CD4-positive, alpha-beta T cell treated with Interleukin-4 for 4 hours (primary cell): ENCODE data around the gene UNC13A.
"Not testable (repeated sequence)": the region's sequence is repeated elsewhere in the genome, so short reads cannot be mapped to it uniquely, and the experiment has no call there.

Experiments
- DNase-seq: peaks from one replicate; pipeline ENCODE4 v3.0.0-alpha.2; 2020

UNC13A gene

DNA sequence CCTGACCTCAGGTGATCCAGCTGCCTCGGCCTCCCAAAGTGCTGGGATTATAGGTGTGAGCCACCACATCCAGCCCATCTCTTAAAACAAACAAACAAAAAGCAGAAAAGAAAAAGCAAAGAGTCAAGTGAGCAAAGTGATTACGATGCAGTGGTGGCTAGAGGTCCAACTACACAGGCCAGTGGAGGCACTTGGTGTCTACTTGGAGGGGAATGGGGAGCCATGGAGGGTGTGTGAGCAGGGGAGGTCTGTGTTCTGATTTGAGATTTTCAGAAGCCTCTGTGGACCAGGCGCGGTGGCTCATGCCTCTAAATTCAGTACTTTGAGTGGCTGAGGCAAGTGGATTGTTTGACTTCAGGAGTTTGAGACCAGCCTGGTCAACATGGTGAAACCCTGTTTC, 126.1 kb downstream of the UNC13A start:
- no peak for DNase-seq

DNA sequence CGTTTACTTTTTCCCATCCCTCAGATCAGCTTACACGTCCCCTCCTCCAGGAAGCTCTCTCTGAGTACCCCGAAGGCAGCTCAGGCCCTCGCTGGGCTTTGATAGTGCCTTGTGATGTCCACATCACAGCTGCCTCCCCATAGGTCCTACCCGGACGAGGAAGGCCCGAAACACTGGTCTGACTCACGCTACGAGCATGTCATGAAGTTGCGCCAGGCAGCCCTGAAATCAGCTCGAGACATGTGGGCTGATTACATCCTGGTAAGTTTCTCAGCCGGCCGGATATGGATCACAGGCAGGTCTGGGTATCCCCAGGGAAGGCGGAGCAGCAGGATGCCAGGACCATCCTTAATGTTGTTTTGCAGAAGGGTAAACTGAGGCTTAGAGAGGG, 128.0 kb downstream of the UNC13A start:
- DNase-seq, result no peak

DNA sequence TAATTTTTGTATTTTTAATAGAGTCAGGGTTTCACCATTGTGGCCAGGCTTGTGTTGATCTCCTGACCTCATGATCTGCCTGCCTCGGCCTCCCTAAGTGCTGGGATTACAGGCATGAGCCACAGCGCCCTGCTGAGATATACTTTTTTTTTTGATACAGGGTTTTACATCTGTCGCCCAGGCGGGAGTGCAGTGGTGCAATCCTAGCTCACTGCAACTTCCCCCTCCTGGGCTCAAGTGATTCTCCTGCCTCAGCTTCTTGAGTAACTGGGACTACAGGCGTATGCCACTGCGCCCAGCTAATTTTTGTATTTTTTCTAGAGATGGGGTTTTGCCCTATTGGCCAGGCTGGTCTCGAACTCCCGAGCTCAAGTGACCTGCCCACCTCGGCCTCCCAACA, 130.7 kb downstream of the UNC13A start:
- no peak for DNase-seq

DNA sequence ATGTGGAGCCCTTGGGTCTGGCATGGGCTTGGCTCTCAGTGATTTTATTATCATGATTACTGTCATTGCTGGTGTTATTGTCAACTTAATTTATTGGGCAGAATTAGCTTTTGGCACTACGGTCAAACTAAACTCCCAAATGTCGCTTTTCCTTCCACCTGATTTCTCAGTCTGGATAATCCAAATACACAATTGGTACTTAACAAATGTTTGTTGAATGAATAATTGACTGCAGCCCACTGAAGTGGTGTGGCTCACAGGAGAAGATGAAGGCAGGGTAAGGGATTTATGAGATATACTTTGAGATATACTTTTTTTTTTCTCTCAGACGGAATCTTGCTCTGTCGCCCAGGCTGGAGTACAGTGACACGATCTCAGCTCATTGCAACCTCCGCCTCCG, 131.2 kb downstream of the UNC13A start:
- DNase-seq, result no peak

DNA sequence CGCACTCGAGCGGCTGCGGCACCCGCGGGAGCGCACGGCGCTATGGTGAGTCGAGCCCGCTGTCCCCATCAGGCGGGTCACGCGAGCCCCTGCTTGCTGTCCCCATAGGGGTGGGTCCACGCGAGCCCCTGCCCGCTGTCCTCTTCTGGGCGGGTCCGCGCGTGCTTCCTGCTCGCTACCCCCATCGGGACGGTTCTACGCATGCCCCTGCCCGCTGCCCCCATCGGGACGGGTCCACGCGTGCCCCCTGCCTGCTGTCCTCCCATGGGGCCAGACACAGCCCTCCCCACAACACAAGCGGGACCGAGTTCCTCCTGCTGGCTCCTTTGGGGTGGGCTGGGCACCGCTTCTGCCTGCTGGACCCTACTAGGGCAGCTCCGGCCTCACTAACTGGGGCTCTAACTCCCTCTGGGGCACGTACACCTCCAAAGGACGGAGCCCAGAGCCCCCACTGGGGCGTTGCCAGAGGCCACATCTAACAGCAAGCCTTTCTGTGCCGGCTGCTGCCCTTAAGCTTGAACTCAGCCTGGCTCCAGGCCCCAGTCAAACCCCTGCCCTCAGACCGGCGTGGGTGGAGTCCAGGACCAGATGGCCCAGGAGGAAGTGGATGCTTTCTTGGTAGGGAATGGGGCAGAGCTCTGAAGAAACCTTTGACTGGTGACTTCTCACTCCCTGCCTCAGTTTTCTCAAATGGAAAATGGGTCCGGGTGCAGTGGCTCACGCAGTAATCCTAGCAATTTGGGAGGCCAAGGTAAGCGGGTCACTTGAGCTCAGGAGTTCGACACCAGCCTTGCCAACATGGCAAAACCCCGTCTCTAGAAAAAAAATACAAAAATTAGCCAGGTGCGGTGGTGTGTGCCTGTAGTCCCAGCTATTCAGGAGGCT, 132.0 kb downstream of the UNC13A start:
- DNase-seq, result peak; percentile 8

DNA sequence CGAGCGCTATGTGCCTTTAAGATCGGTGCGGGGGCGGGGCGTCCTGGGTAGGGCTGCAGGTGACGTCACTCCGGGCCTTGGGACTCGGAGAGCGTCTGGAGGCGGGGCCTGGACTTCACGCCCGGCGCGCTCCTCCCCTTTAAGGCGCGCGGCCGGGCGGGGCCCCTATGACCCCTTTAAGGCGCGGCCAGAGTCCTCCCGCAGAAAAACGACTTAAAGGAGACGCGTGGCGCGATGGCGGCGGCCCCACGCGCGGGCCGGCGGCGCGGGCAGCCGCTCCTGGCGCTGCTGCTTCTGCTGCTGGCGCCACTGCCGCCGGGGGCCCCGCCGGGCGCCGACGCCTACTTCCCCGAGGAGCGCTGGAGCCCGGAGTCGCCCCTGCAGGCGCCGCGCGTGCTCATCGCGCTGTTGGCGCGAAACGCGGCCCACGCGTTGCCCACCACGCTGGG, 132.7 kb downstream of the UNC13A start, which contains the start of gene COLGALT1:
TSS of gene COLGALT1 (plus strand) at position 170 of the 449 bp plus-strand sequence. CDS start at position 235, 65 bp downstream.
- DNase-seq, result peak; percentile 95

DNA sequence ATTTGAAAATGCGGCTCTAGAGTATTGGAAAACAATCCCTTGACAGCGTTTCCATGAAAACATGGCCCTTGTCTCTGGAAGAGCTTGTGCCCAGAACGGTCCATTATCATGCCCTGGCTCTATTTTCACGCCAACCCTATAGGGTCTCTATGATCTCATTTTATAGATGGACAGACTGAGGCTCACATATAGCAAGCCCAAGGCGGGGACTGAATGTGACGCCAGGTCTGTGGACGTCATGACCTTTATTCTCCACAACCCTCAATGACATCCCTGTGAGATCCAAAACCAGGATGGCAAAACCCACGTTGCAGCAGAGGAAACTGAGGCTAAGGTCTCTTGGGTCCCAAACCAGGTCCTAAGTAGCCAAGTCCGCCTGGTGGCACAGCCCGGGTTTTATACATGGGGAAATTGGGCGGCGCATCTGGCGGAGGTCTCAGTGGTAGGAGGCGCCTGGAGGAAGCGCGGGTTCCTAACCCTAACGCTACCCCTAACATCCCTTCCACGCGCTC, 133.1 kb downstream of the UNC13A start:
- DNase-seq, result no peak

DNA sequence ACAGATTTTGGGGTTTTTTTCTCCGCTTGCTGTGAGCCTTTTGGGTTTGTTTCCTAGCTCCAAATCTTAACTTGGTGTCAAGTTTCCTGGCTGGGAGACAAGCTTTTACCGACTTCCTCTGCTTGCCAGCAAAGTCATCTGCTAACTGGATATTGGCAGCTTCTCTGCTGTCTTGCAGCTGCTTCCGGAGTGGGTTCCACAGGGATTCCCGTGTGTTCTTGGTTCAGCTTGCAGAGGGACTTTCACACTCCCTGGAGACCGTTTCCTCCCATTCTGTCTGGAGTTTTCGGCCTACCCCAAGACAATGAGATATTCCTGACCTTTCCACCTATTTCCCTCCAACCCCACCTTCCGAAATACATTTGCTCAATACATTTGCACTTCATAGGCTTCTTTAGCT, 134.9 kb downstream of the UNC13A start:
- DNase-seq, result no peak

DNA sequence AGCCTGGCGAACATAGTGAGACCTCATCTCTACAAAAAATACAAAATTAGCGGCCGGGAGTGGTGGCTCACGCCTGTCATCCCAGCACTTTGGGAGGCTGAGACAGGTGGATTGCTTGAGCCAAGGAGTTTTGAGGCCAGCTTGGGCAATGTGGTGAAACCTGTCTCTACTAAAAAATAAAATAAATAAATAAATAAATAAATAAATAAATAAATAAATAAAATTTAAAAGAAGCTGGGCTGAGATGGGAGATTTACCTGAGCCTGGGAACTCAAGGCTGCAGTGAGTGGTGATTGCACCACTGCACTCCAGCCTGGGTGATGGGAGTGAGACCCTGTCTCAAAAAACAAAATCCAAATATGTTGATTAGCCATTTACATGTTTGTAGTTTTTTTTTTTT, 135.4 kb downstream of the UNC13A start:
- not testable (repeated sequence) for DNase-seq
